ENCODE measurements around the gene FERMT2. TPM values are rescaled to one million over a fixed set of nuclear protein-coding genes. Genes with fewer than 3 reads are reported as not detected.

FERMT2 gene
- total RNA-seq, 4 donors from 2014 or later: 38.6 to 186 (median 62.7) TPM

DNA sequence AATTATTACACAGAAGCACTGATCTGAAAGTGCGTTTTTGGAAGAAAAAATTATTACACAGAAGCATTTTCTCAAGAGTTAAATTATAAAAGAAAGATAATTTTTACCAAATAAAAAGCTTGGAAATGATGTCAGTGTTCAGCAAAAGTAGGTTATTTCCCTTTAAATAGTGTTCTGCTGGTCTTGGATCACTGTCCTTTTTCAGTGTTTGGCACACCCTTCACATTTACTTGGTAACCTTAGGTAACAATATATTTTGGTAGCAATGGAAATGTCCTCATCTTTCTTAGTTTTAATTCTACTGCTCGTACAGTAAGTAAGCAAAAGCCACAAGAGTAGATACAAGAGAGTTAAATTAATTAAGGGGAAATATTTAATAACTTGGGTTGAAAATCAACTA is 40.3 kb downstream of the FERMT2 start:
- Histone ChIP-seq H3K27ac (peak overlapping the region in 3 of 4 donors; percentile 35 to 61 (median 43)), H3K27me3 (no peaks in the 10 kb centered on the region), H3K36me3 (no peaks in the 10 kb centered on the region), H3K4me3 (no peak overlapping the region), H3K4me1 (peaks cover 0 to 27% (median 11%) of the 10 kb centered on the region in 4 donors), H3K9me3 (no peaks in the 10 kb centered on the region)
- intact Hi-C loops (cut with DNase I; ENCODE audit: low total_unique reads) (no loop called here), in situ Hi-C loops (cut with MboI; ENCODE audit: low pct_ligation_motif_present in 1 of 4, low pct_unique_long_range_greater_than_20kb in 1 of 4, low sequenced_read_pairs in 3 of 4) (no loop called here)
- no peak for DNase-seq
- 40% methylated on average over 2 of the region's 2 CpGs for WGBS, 2 donors (ENCODE audit: low coverage in 1 of 2)
- TF ChIP-seq EP300 (IDR thresholded peaks at IDR 0.05; ENCODE audit: low read depth) (no peak), POLR2A (IDR thresholded peaks at IDR 0.05) (no peak), POLR2AphosphoS5 (IDR thresholded peaks at IDR 0.05) (no peak)
- TF ChIP-seq, protein P1, sequence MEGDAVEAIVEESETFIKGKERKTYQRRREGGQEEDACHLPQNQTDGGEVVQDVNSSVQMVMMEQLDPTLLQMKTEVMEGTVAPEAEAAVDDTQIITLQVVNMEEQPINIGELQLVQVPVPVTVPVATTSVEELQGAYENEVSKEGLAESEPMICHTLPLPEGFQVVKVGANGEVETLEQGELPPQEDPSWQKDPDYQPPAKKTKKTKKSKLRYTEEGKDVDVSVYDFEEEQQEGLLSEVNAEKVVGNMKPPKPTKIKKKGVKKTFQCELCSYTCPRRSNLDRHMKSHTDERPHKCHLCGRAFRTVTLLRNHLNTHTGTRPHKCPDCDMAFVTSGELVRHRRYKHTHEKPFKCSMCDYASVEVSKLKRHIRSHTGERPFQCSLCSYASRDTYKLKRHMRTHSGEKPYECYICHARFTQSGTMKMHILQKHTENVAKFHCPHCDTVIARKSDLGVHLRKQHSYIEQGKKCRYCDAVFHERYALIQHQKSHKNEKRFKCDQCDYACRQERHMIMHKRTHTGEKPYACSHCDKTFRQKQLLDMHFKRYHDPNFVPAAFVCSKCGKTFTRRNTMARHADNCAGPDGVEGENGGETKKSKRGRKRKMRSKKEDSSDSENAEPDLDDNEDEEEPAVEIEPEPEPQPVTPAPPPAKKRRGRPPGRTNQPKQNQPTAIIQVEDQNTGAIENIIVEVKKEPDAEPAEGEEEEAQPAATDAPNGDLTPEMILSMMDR (IDR thresholded peaks at IDR 0.05): no peak

DNA sequence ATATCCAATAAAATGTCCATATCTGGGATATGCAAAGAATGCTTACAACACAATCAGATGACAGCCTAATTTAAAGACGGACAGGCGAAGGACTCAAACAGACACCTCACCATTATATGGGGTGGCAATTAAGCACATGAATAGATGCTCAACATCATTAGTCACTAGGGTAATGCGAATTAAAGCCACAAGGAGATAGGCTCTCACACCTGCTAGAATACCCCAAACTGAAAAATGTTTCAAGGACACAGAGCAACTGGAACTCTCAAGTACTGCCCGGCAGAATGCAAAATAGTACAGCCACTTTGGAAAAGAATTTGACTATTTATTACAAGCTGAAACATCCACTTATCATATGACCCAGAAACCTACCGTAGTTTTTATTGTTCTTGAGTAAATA is 42.9 kb downstream of the FERMT2 start:
- no peak for DNase-seq
- intact Hi-C loops (cut with DNase I; ENCODE audit: low total_unique reads) (no loop called here), in situ Hi-C loops (cut with MboI; ENCODE audit: low pct_ligation_motif_present in 1 of 4, low pct_unique_long_range_greater_than_20kb in 1 of 4, low sequenced_read_pairs in 3 of 4) (no loop called here)
- Histone ChIP-seq H3K27me3 (no peaks in the 10 kb centered on the region), H3K4me3 (no peak overlapping the region), H3K9me3 (no peaks in the 10 kb centered on the region), H3K27ac (peak overlapping the region in 3 of 4 donors; percentile 2 to 65 (median 5)), H3K36me3 (no peaks in the 10 kb centered on the region), H3K4me1 (peaks cover 0 to 31% (median 14%) of the 10 kb centered on the region in 4 donors)
- WGBS, 2 donors (ENCODE audit: low coverage in 1 of 2): 60 to 78% methylated on average over 5 of the region's 5 CpGs
- TF ChIP-seq POLR2A (IDR thresholded peaks at IDR 0.05) (no peak), POLR2AphosphoS5 (IDR thresholded peaks at IDR 0.05) (no peak), EP300 (IDR thresholded peaks at IDR 0.05; ENCODE audit: low read depth) (no peak)
- TF ChIP-seq, protein P1 (IDR thresholded peaks at IDR 0.05): no peak

DNA sequence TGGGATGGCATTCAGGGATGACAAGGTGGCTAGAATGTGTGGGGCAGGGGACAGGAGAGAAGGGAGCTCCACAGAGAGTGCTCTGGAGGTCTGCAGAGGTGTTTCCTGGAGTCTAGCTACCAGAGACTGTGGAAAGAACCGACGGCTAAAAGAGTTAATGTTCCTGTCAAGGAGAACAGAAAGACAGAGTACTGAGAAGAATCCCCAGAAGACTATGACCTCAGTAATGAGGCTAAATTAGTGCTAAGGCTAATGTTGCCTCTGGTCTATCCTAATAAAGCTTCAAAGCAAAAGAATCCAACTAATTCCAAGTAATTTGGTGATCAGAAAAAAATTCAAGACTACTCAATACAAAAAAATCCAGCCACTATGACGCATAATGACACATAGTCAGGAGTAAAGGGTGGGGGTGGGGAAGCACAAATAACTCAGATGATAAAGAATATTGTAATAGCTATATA is 44.7 kb downstream of the FERMT2 start:
- Histone ChIP-seq H3K4me3 (no peak overlapping the region), H3K36me3 (no peaks in the 10 kb centered on the region), H3K9me3 (no peaks in the 10 kb centered on the region), H3K27me3 (no peaks in the 10 kb centered on the region), H3K4me1 (peaks cover 0 to 31% (median 14%) of the 10 kb centered on the region in 4 donors), H3K27ac (peak overlapping the region; percentile 27 to 65 (median 48))
- 58 to 74% methylated on average over 3 of the region's 3 CpGs for WGBS, 2 donors (ENCODE audit: low coverage in 1 of 2)
- no peak for DNase-seq
- intact Hi-C loops (cut with DNase I; ENCODE audit: low total_unique reads) (no loop called here), in situ Hi-C loops (cut with MboI; ENCODE audit: low pct_ligation_motif_present in 1 of 4, low pct_unique_long_range_greater_than_20kb in 1 of 4, low sequenced_read_pairs in 3 of 4) (no loop called here)
- TF ChIP-seq, protein P1 (IDR thresholded peaks at IDR 0.05): no peak
- TF ChIP-seq POLR2A (IDR thresholded peaks at IDR 0.05): no peak
- no peak for TF ChIP-seq EP300 (IDR thresholded peaks at IDR 0.05; ENCODE audit: low read depth)
- TF ChIP-seq POLR2AphosphoS5 (IDR thresholded peaks at IDR 0.05): no peak

DNA sequence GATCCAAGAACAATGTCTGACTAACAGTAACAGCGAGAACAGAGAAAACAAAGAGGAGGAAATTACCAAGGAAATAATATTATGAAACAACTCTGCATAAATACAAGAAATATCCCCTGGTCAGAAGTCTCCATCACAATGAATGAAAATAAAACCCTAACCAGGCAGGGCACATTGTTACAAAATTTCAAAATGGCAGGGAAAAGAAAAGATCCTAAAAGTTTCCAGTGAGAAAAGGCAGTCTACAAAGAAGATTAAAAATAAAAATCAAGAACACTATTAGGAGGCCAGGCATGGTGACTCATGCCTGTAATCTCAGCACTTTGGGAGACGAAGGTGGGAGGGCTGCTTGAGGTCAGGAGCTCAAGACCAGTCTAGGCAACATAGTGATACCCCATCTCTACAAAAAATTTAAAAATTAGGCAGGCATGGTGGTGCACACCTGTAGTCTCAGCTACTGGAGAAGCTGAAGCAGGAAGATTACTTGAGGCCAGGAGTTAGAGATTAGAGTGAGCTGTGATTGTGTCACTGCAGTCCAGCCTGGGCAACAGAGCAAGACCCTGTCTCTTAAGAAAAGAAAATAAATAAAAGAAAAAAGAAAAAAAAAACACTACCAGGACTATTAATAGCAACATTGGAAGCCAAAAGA is 47.8 kb downstream of the FERMT2 start:
- TF ChIP-seq, protein P1 (IDR thresholded peaks at IDR 0.05): no peak
- no peak for TF ChIP-seq POLR2AphosphoS5 (IDR thresholded peaks at IDR 0.05)
- TF ChIP-seq POLR2A (IDR thresholded peaks at IDR 0.05): no peak
- no peak for TF ChIP-seq EP300 (IDR thresholded peaks at IDR 0.05; ENCODE audit: low read depth)
- intact Hi-C loops (cut with DNase I; ENCODE audit: low total_unique reads): no loop called here
- in situ Hi-C loops (cut with MboI; ENCODE audit: low pct_ligation_motif_present in 1 of 4, low pct_unique_long_range_greater_than_20kb in 1 of 4, low sequenced_read_pairs in 3 of 4): no loop called here
- H3K4me3 ChIP-seq: no peak overlapping the region
- H3K27me3 ChIP-seq: no peaks in the 10 kb centered on the region
- H3K36me3 ChIP-seq: no peaks in the 10 kb centered on the region
- no peak for DNase-seq
- H3K9me3 ChIP-seq: no peaks in the 10 kb centered on the region
- peaks cover 0 to 23% (median 15%) of the 10 kb centered on the region in 4 donors for H3K4me1 ChIP-seq
- WGBS, 2 donors (ENCODE audit: low coverage in 1 of 2): 61 to 67% methylated on average over 1 to 2 of the region's 2 CpGs
- H3K27ac ChIP-seq: peak overlapping the region in 2 of 4 donors; percentile 13 to 41

All from transverse colon (tissue), 4 donors.